ENCODE results near the gene FASN. TPM values are rescaled to one million over a fixed set of nuclear protein-coding genes. Genes with fewer than 3 reads are reported as not detected.

The FASN gene
- total RNA-seq, 1 experiment from 2014 or later, result 433 TPM

DNA sequence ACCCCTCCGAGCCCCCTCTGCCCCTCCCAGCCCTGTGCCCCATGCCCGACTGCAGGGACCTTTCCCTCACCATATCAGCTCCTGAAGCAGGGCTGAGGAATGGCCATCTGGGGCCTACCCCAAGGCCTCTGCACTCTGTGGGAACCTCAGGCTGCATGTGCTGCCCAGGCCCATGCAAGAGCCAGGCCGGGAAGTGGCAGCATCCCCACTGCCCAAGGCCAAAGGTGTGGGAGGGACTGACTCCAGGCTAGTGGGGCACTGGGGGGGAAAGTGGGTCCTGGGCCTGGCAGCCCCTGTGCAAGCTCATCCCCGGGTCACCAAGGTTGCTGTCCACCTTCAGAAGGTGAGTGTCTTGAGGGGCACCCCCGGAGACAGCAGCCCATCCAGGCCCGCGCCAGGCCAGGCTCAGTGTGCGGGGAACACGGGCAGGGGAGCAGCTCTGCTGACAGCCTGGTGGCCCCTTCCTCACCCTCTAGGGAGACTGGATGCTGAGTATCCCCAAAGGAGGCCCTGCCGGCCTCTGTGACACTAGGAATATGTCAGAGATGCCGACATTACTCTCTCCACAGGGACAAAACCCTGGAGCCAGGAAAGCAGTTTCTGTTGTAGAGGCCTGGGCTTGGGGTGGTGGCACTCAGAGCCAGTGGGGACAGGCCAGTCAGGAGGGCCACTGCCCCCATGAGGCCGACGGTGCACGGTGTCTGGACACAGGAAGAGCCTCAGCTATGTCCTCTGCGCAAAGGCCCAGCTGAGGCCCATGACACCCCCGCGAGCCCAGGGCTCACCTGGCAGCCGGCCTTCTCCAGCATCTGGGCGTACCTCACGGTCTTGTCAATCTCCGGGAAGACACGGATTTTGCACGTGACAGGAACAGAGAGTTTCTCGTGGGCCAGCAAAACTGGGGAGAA lies 35.7 kb downstream of the FASN start:
- peak overlapping the region in 1 of 2 experiments; percentile 15; a peak in 1 of 5 replicates for H3K4me3 Mint-ChIP-seq
- Histone ChIP-seq H2AK5ac (ENCODE audit: insufficient read length, low read length) (no peak overlapping the region), H3K14ac (ENCODE audit: insufficient read depth, low read length) (no peak overlapping the region), H3K9ac (ENCODE audit: extremely low read depth, insufficient read length, low read length) (no peak overlapping the region), H2BK15ac (ENCODE audit: low read depth, low read length) (no peak overlapping the region), H4K8ac (replicated peaks; ENCODE audit: insufficient read length, low read depth, low read length) (no peak overlapping the region), H3K23me2 (ENCODE audit: insufficient read length, low read depth, low read length, poor library complexity, severe bottlenecking) (peaks cover 15% of the 10 kb centered on the region), H4K91ac (ENCODE audit: insufficient read length, low read depth, low read length) (no peak overlapping the region), H3K79me1 (ENCODE audit: insufficient read depth, low read depth, low read length, poor library complexity, severe bottlenecking) (no peaks in the 10 kb centered on the region), H3K27ac (ENCODE audit: insufficient read length, low read depth, low read length) (no peak overlapping the region), H3K18ac (ENCODE audit: insufficient read length, low read depth, low read length) (no peak overlapping the region), H2BK12ac (ENCODE audit: insufficient read length, low read depth, low read length) (no peak overlapping the region), H2BK120ac (ENCODE audit: low read depth, low read length, poor library complexity, severe bottlenecking) (no peak overlapping the region), H3K4me2 (ENCODE audit: insufficient read depth, insufficient read length, low read length) (no peak overlapping the region), H3K23ac (ENCODE audit: insufficient read length, low read depth, low read length) (no peak overlapping the region), H2BK20ac (ENCODE audit: low read depth, low read length, poor library complexity, severe bottlenecking) (no peak overlapping the region), H4K20me1 (ENCODE audit: control insufficient read depth, insufficient read depth, insufficient read length) (no peaks in the 10 kb centered on the region), H3K56ac (ENCODE audit: insufficient read length, low read depth, low read length) (no peak overlapping the region), H4K5ac (ENCODE audit: insufficient read length, low read depth, low read length) (no peak overlapping the region), H3K4ac (ENCODE audit: low read depth, low read length) (no peak overlapping the region), H3K79me2 (ENCODE audit: insufficient read depth, low read length) (no peaks in the 10 kb centered on the region), H3K9me3 (ENCODE audit: control insufficient read depth, low read depth, low read length) (no peaks in the 10 kb centered on the region), H3K4me1 (ENCODE audit: insufficient read depth, low read length) (no peaks in the 10 kb centered on the region), H2BK5ac (ENCODE audit: insufficient read length, low read length) (no peak overlapping the region), H3T11ph (ENCODE audit: low read length) (no peak overlapping the region), H2AFZ (ENCODE audit: low read length) (no peak overlapping the region), H3K27me3 (ENCODE audit: insufficient read depth, low read length) (no peaks in the 10 kb centered on the region)
- H3K9me3 Mint-ChIP-seq, result no peaks in the 10 kb centered on the region; a peak in 1 of 5 replicates
- peaks cover 4 to 23% (median 21%) of the 10 kb centered on the region in 3 experiments for H3K36me3 Mint-ChIP-seq (ENCODE audit: insufficient read depth in 1 of 3, low read depth in 3 of 3)
- DNase-seq, result no peak
- peaks cover 4 to 5% of the 10 kb centered on the region in 2 experiments for H3K4me1 Mint-ChIP-seq
- no peak overlapping the region for H3K27ac Mint-ChIP-seq
- TF ChIP-seq, protein P1, sequence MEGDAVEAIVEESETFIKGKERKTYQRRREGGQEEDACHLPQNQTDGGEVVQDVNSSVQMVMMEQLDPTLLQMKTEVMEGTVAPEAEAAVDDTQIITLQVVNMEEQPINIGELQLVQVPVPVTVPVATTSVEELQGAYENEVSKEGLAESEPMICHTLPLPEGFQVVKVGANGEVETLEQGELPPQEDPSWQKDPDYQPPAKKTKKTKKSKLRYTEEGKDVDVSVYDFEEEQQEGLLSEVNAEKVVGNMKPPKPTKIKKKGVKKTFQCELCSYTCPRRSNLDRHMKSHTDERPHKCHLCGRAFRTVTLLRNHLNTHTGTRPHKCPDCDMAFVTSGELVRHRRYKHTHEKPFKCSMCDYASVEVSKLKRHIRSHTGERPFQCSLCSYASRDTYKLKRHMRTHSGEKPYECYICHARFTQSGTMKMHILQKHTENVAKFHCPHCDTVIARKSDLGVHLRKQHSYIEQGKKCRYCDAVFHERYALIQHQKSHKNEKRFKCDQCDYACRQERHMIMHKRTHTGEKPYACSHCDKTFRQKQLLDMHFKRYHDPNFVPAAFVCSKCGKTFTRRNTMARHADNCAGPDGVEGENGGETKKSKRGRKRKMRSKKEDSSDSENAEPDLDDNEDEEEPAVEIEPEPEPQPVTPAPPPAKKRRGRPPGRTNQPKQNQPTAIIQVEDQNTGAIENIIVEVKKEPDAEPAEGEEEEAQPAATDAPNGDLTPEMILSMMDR (conservative IDR thresholded peaks at IDR 0.05), result no peak; the same call in 2 of the 3 replicates
- H3K27me3 Mint-ChIP-seq (ENCODE audit: low read depth), result peaks cover 4% of the 10 kb centered on the region; the same call in 1 of the 2 replicates
- no CpG with 5 or more reads among the region's 24 CpGs for WGBS (ENCODE audit: extremely low coverage, insufficient read length, low lambda C conversion rate)

Measured in H9 (cell line).